ENCODE results near the gene PJA2. TPM values are rescaled to one million over a fixed set of nuclear protein-coding genes. Genes with fewer than 3 reads are reported as not detected.

Gene PJA2
- total and polyA plus RNA-seq, 2 of the 8 experiments (the other 6 are each of a cell fraction or from before 2014, with no cell fraction given) = 15.3 to 47.7 TPM

DNA sequence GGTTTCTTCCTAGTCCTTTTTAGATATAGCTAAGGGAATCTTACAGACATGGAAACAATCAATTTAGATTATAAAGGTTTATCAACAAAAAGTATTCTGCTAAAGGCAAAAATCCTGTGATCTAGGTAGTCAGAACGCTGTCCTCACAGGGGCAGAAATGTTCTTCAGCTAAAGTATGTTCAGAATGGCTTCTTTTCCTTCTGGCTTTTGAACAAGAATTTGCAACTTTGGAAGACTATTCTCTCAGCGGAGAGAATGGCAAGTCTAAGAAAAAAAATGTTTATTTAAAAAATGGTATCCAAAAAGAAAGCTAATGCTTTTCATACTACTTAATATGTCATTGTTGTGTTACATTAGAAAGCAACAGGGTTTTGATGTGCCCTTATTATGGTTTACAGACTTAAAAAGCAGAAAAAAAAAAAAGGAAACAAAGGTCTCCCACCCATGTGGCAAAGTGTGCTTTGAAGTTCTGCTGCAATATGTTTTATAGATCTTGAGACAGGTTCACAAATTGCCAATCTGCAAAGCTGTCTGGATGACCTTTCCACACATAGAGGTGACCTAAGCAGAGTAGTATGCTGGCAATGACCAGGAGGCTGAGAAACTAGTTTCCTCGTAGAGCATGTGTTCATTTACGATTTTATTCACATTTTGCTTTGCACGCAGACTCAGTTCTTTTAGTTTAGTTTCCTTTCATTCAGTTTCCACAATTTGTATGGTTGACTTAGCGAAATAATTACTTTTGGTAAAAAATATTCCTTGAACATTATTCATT is 45.1 kb upstream of the PJA2 start:
- H3K56ac ChIP-seq (replicated peaks; ENCODE audit: insufficient read length, low read depth, low read length) = no peak overlapping the region
- H4K5ac ChIP-seq (ENCODE audit: insufficient read length, low read depth, low read length) = no peak overlapping the region
- H3K18ac ChIP-seq (ENCODE audit: extremely low read depth, low read length) = no peak overlapping the region
- no peak overlapping the region for H2AK5ac ChIP-seq (ENCODE audit: low read depth, low read length)
- no peak overlapping the region for H2BK20ac ChIP-seq (ENCODE audit: low read length)
- H3K36me3 ChIP-seq (ENCODE audit: control insufficient read depth in 2 of 4, insufficient read depth in 4 of 4, low read length in 3 of 4) = no peaks in the 10 kb centered on the region
- H3K79me2 ChIP-seq (ENCODE audit: control insufficient read depth in 1 of 2, insufficient read depth in 2 of 2, low read length in 2 of 2) = no peaks in the 10 kb centered on the region
- no peak for FAIRE-seq
- no peaks in the 10 kb centered on the region for H4K20me1 ChIP-seq (replicated peaks in 1 of 2; ENCODE audit: control insufficient read depth in 1 of 2, insufficient read depth in 2 of 2, low read length in 2 of 2)
- ChIA-PET POLR2A (ENCODE audit: partially characterized antibody) (no interaction called here), CTCF (ENCODE audit: partially characterized antibody) (interaction anchor here (1.6 kb wide), 1 partner anchor 12 kb away, joined by 4 read pairs; no protein-coding TSS in a partner anchor)
- H2AFZ ChIP-seq (ENCODE audit: low read length) = no peak overlapping the region
- H3K27me3 ChIP-seq (replicated peaks in 1 of 4; ENCODE audit: control insufficient read depth in 3 of 4, extremely low read depth in 1 of 4, insufficient read depth in 3 of 4, low read length in 3 of 4) = no peaks in the 10 kb centered on the region
- H3K9me3 ChIP-seq (ENCODE audit: insufficient read depth in 2 of 2, low read depth in 1 of 2, low read length in 1 of 2) = peaks cover 9 to 10% of the 10 kb centered on the region in 2 experiments; a peak in 2 of 4 replicates
- no peaks in the 10 kb centered on the region for H3K79me1 ChIP-seq (ENCODE audit: low read depth, low read length)
- no peak overlapping the region for H3K9ac ChIP-seq (replicated peaks in 1 of 4; ENCODE audit: extremely low read depth in 1 of 4, low read depth in 3 of 4, low read length in 3 of 4)
- H4K8ac ChIP-seq (ENCODE audit: extremely low read depth, insufficient read depth, low read length) = no peak overlapping the region
- 0 out of 7 replicates have a peak, but pooled peaks cover 0 to 3% (median 0%) of the 10 kb centered on the region in 4 experiments for H3K4me1 ChIP-seq (replicated peaks in 1 of 4; ENCODE audit: control insufficient read depth in 3 of 4, insufficient read depth in 4 of 4, low read length in 3 of 4)
- H3K4me3 ChIP-seq (ENCODE audit: extremely low read depth in 1 of 4, insufficient read depth in 2 of 4, low read depth in 3 of 4, low read length in 4 of 4) = no peak overlapping the region
- H2BK5ac ChIP-seq (ENCODE audit: low read depth, low read length) = no peak overlapping the region
- H3K27ac ChIP-seq (ENCODE audit: low read depth, low read length) = no peak overlapping the region
- 85% methylated on average over 6 of the region's 6 CpGs; no CpG with 5 or more reads in 1 of the 2 experiments for WGBS, 2 experiments (ENCODE audit: extremely low coverage in 1 of 2, insufficient coverage in 1 of 2, insufficient read length in 1 of 2, insufficient replicate concordance in 2 of 2, low coverage in 1 of 2, low lambda C conversion rate in 2 of 2, missing lambda C conversion rate in 1 of 2)
- no peak overlapping the region for H3K23ac ChIP-seq (ENCODE audit: insufficient read length)
- H2BK12ac ChIP-seq (ENCODE audit: low read depth, low read length) = no peak overlapping the region
- H2BK120ac ChIP-seq (replicated peaks; ENCODE audit: low read depth, low read length) = no peak overlapping the region
- H2BK15ac ChIP-seq (ENCODE audit: low read length) = no peak overlapping the region
- no peak overlapping the region for H3K14ac ChIP-seq (ENCODE audit: insufficient read length)
- no peaks in the 10 kb centered on the region for H3K23me2 ChIP-seq (ENCODE audit: low read depth, low read length)
- DNase-seq (ENCODE audit: low read depth in 1 of 2, low spot score in 2 of 2) = no peak
- H3K4ac ChIP-seq (replicated peaks; ENCODE audit: insufficient read length, low read depth, low read length) = no peak overlapping the region
- no peak overlapping the region for H3K4me2 ChIP-seq (ENCODE audit: insufficient read depth in 1 of 2, low read depth in 2 of 2, low read length in 2 of 2)
- H4K91ac ChIP-seq (replicated peaks; ENCODE audit: insufficient read length, low read length) = no peak overlapping the region
- TF ChIP-seq, protein P1, sequence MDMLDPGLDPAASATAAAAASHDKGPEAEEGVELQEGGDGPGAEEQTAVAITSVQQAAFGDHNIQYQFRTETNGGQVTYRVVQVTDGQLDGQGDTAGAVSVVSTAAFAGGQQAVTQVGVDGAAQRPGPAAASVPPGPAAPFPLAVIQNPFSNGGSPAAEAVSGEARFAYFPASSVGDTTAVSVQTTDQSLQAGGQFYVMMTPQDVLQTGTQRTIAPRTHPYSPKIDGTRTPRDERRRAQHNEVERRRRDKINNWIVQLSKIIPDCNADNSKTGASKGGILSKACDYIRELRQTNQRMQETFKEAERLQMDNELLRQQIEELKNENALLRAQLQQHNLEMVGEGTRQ (IDR thresholded peaks at IDR 0.05; ENCODE audit: low read length) = no peak
- TF ChIP-seq, protein P2, sequence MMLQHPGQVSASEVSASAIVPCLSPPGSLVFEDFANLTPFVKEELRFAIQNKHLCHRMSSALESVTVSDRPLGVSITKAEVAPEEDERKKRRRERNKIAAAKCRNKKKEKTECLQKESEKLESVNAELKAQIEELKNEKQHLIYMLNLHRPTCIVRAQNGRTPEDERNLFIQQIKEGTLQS (IDR thresholded peaks at IDR 0.05; ENCODE audit: insufficient read depth, low read depth, low read length) = no peak
- TF ChIP-seq SIX5 (IDR thresholded peaks at IDR 0.05; ENCODE audit: low read depth, low read length) = no peak
- TF ChIP-seq RBBP5 (IDR thresholded peaks at IDR 0.05; ENCODE audit: borderline replicate concordance, low read depth, low read length) = no peak
- TF ChIP-seq RAD21 (IDR thresholded peaks at IDR 0.05 in 1 of 2, conservative IDR thresholded peaks at IDR 0.05 in 1 of 2; ENCODE audit: low read depth in 2 of 2, low read length in 2 of 2) = no peak
- TF ChIP-seq, protein P3, sequence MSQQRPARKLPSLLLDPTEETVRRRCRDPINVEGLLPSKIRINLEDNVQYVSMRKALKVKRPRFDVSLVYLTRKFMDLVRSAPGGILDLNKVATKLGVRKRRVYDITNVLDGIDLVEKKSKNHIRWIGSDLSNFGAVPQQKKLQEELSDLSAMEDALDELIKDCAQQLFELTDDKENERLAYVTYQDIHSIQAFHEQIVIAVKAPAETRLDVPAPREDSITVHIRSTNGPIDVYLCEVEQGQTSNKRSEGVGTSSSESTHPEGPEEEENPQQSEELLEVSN (IDR thresholded peaks at IDR 0.05) = no peak
- no peak for TF ChIP-seq SUZ12 (IDR thresholded peaks at IDR 0.05; ENCODE audit: low read length)
- TF ChIP-seq ZNF274 (IDR thresholded peaks at IDR 0.05; ENCODE audit: borderline replicate concordance, extremely low read depth, low read length) = no peak
- TF ChIP-seq NRF1 (IDR thresholded peaks at IDR 0.05; ENCODE audit: low read depth, low read length) = no peak
- TF ChIP-seq SP4 (IDR thresholded peaks at IDR 0.05; ENCODE audit: low read length) = no peak

All from H1 (cell line).